Measurements from ENCODE around the gene PEX6. TPM values are rescaled to one million over a fixed set of nuclear protein-coding genes. Genes with fewer than 3 reads are reported as not detected.

The PEX6 gene
- total RNA-seq, 1 experiment from 2014 or later: 15.6 TPM

- no peak overlapping the region for H2AK5ac ChIP-seq (ENCODE audit: insufficient read length, low read length)
- WGBS (ENCODE audit: extremely low coverage, insufficient read length, low lambda C conversion rate): no CpG with 5 or more reads among the region's 9 CpGs
- H4K91ac ChIP-seq (ENCODE audit: insufficient read length, low read depth, low read length): no peak overlapping the region
- H2BK20ac ChIP-seq (ENCODE audit: low read depth, low read length, poor library complexity, severe bottlenecking): no peak overlapping the region
- no peaks in the 10 kb centered on the region for H3K79me2 ChIP-seq (ENCODE audit: insufficient read depth, low read length)
- H2BK5ac ChIP-seq (ENCODE audit: insufficient read length, low read length): no peak overlapping the region
- peak overlapping the region; percentile 84 to 95 (median 85) for H3K27ac Mint-ChIP-seq
- H3K4me1 Mint-ChIP-seq: peaks cover 16 to 22% of the 10 kb centered on the region in 2 experiments
- TF ChIP-seq, protein P1, sequence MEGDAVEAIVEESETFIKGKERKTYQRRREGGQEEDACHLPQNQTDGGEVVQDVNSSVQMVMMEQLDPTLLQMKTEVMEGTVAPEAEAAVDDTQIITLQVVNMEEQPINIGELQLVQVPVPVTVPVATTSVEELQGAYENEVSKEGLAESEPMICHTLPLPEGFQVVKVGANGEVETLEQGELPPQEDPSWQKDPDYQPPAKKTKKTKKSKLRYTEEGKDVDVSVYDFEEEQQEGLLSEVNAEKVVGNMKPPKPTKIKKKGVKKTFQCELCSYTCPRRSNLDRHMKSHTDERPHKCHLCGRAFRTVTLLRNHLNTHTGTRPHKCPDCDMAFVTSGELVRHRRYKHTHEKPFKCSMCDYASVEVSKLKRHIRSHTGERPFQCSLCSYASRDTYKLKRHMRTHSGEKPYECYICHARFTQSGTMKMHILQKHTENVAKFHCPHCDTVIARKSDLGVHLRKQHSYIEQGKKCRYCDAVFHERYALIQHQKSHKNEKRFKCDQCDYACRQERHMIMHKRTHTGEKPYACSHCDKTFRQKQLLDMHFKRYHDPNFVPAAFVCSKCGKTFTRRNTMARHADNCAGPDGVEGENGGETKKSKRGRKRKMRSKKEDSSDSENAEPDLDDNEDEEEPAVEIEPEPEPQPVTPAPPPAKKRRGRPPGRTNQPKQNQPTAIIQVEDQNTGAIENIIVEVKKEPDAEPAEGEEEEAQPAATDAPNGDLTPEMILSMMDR (conservative IDR thresholded peaks at IDR 0.05): no peak
- H3K23me2 ChIP-seq (ENCODE audit: insufficient read length, low read depth, low read length, poor library complexity, severe bottlenecking): peaks cover 15% of the 10 kb centered on the region
- H3K27me3 Mint-ChIP-seq (ENCODE audit: low read depth): no peaks in the 10 kb centered on the region
- H3K23ac ChIP-seq (ENCODE audit: insufficient read length, low read depth, low read length): no peak overlapping the region
- H3K79me1 ChIP-seq (ENCODE audit: insufficient read depth, low read depth, low read length, poor library complexity, severe bottlenecking): no peaks in the 10 kb centered on the region
- no peaks in the 10 kb centered on the region; the same call in 1 of the 2 replicates for H3K4me1 ChIP-seq (ENCODE audit: insufficient read depth, low read length)
- no peak overlapping the region for H4K5ac ChIP-seq (ENCODE audit: insufficient read length, low read depth, low read length)
- no peak overlapping the region for H2BK15ac ChIP-seq (ENCODE audit: low read depth, low read length)
- peak overlapping the region; percentile 75 for H3K4me2 ChIP-seq (ENCODE audit: insufficient read depth, insufficient read length, low read length)
- H3T11ph ChIP-seq (ENCODE audit: low read length): no peak overlapping the region
- no peak overlapping the region for H3K56ac ChIP-seq (ENCODE audit: insufficient read length, low read depth, low read length)
- H3K36me3 Mint-ChIP-seq (ENCODE audit: insufficient read depth in 1 of 3, low read depth in 3 of 3): peaks cover 2 to 4% (median 4%) of the 10 kb centered on the region in 3 experiments; a peak in 2 of 7 replicates
- no peak overlapping the region for H3K4ac ChIP-seq (ENCODE audit: low read depth, low read length)
- H4K8ac ChIP-seq (replicated peaks; ENCODE audit: insufficient read length, low read depth, low read length): no peak overlapping the region
- H2BK120ac ChIP-seq (ENCODE audit: low read depth, low read length, poor library complexity, severe bottlenecking): no peak overlapping the region
- peak overlapping the region; percentile 65 to 86 for H3K4me3 Mint-ChIP-seq
- H3K9ac ChIP-seq (ENCODE audit: extremely low read depth, insufficient read length, low read length): peak overlapping the region; percentile 69
- no peak for DNase-seq
- no peak overlapping the region for H2AFZ ChIP-seq (ENCODE audit: low read length)
- H3K18ac ChIP-seq (ENCODE audit: insufficient read length, low read depth, low read length): no peak overlapping the region
- H4K20me1 ChIP-seq (ENCODE audit: control insufficient read depth, insufficient read depth, insufficient read length): no peaks in the 10 kb centered on the region
- no peaks in the 10 kb centered on the region for H3K27me3 ChIP-seq (ENCODE audit: insufficient read depth, low read length)
- H3K9me3 Mint-ChIP-seq: no peaks in the 10 kb centered on the region
- H3K9me3 ChIP-seq (ENCODE audit: control insufficient read depth, low read depth, low read length): no peaks in the 10 kb centered on the region
- no peak overlapping the region for H2BK12ac ChIP-seq (ENCODE audit: insufficient read length, low read depth, low read length)
- H3K14ac ChIP-seq (ENCODE audit: insufficient read depth, low read length): peak overlapping the region; percentile 66; the same call in 1 of the 2 replicates
- H3K27ac ChIP-seq (ENCODE audit: insufficient read length, low read depth, low read length): no peak overlapping the region
These were observed 669 bp upstream of the PEX6 start for GRCh38 chr6:42979523-42980177.
